Measurements from ENCODE around the gene VIT. TPM values are rescaled to one million over a fixed set of nuclear protein-coding genes. Genes with fewer than 3 reads are reported as not detected.
A peak's percentile ranks its signal among the peaks of the same experiment; 100 is the strongest.

The VIT gene
- total RNA-seq, 1 donor from 2014 or later, result not detected

- Mint-ChIP-seq H3K4me1 (ENCODE audit: low read depth, unreplicated experiment) (no peaks in the 10 kb centered on the region), H3K9me3 (ENCODE audit: unreplicated experiment) (no peaks in the 10 kb centered on the region), H3K27ac (ENCODE audit: unreplicated experiment) (no peak overlapping the region), H3K4me3 (ENCODE audit: unreplicated experiment) (no peak overlapping the region), H3K36me3 (ENCODE audit: low read depth, unreplicated experiment) (no peaks in the 10 kb centered on the region), H3K27me3 (ENCODE audit: low read depth, unreplicated experiment) (peaks cover 13% of the 10 kb centered on the region)
- Histone ChIP-seq H3K4me2 (ENCODE audit: low read length) (no peak overlapping the region), H3K9ac (ENCODE audit: low read length) (no peak overlapping the region), H3K9me3 (ENCODE audit: insufficient read depth, low read depth, low read length) (no peaks in the 10 kb centered on the region), H3K36me3 (ENCODE audit: insufficient read depth, low read length) (no peaks in the 10 kb centered on the region), H3K79me2 (ENCODE audit: insufficient read depth, low read length) (no peaks in the 10 kb centered on the region), H4K20me1 (ENCODE audit: insufficient read depth, low read length) (no peaks in the 10 kb centered on the region), H3K4me3 (ENCODE audit: insufficient read depth, low read depth, low read length) (no peak overlapping the region), H3K4me1 (ENCODE audit: insufficient read depth, low read length) (no peaks in the 10 kb centered on the region), H2AFZ (ENCODE audit: low read depth, low read length) (no peak overlapping the region), H3K27me3 (ENCODE audit: insufficient read depth, low read length) (peaks cover 13% of the 10 kb centered on the region), H3K27ac (ENCODE audit: low read depth, low read length) (no peak overlapping the region)
- TF ChIP-seq, protein P1, sequence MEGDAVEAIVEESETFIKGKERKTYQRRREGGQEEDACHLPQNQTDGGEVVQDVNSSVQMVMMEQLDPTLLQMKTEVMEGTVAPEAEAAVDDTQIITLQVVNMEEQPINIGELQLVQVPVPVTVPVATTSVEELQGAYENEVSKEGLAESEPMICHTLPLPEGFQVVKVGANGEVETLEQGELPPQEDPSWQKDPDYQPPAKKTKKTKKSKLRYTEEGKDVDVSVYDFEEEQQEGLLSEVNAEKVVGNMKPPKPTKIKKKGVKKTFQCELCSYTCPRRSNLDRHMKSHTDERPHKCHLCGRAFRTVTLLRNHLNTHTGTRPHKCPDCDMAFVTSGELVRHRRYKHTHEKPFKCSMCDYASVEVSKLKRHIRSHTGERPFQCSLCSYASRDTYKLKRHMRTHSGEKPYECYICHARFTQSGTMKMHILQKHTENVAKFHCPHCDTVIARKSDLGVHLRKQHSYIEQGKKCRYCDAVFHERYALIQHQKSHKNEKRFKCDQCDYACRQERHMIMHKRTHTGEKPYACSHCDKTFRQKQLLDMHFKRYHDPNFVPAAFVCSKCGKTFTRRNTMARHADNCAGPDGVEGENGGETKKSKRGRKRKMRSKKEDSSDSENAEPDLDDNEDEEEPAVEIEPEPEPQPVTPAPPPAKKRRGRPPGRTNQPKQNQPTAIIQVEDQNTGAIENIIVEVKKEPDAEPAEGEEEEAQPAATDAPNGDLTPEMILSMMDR (IDR thresholded peaks at IDR 0.05; ENCODE audit: insufficient read depth, low read depth, low read length), result no peak
- no peak for TF ChIP-seq EZH2 (IDR thresholded peaks at IDR 0.05; ENCODE audit: insufficient read depth, low read length)
- FAIRE-seq, result no peak
- DNase-seq (ENCODE audit: low read depth), result no peak
Observed at GRCh38 chr2:36789181-36789804, 92.8 kb downstream of the VIT start.

GRCh38 chr2:36792951-36793350 is 96.4 kb downstream of the VIT start:
- no peak overlapping the region for H3K4me3 Mint-ChIP-seq (ENCODE audit: unreplicated experiment)
- Histone ChIP-seq H3K9ac (ENCODE audit: low read length) (no peak overlapping the region), H3K27ac (ENCODE audit: low read depth, low read length) (no peak overlapping the region), H2AFZ (ENCODE audit: low read depth, low read length) (no peak overlapping the region), H3K27me3 (ENCODE audit: insufficient read depth, low read length) (peaks cover 6% of the 10 kb centered on the region), H3K79me2 (ENCODE audit: insufficient read depth, low read length) (no peaks in the 10 kb centered on the region), H3K4me3 (ENCODE audit: insufficient read depth, low read depth, low read length) (no peak overlapping the region), H3K4me2 (ENCODE audit: low read length) (no peak overlapping the region), H3K9me3 (ENCODE audit: insufficient read depth, low read depth, low read length) (no peaks in the 10 kb centered on the region), H3K36me3 (ENCODE audit: insufficient read depth, low read length) (no peaks in the 10 kb centered on the region), H3K4me1 (ENCODE audit: insufficient read depth, low read length) (no peaks in the 10 kb centered on the region), H4K20me1 (ENCODE audit: insufficient read depth, low read length) (no peaks in the 10 kb centered on the region)
- DNase-seq (ENCODE audit: low read depth) (no peak), FAIRE-seq (no peak)
- H3K36me3 Mint-ChIP-seq (ENCODE audit: low read depth, unreplicated experiment), result no peaks in the 10 kb centered on the region
- H3K4me1 Mint-ChIP-seq (ENCODE audit: low read depth, unreplicated experiment), result peaks cover 10% of the 10 kb centered on the region
- H3K27ac Mint-ChIP-seq (ENCODE audit: unreplicated experiment), result no peak overlapping the region
- H3K27me3 Mint-ChIP-seq (ENCODE audit: low read depth, unreplicated experiment), result peaks cover 13% of the 10 kb centered on the region
- H3K9me3 Mint-ChIP-seq (ENCODE audit: unreplicated experiment), result no peaks in the 10 kb centered on the region
- TF ChIP-seq, protein P1 (IDR thresholded peaks at IDR 0.05; ENCODE audit: insufficient read depth, low read depth, low read length), result no peak
- no peak for TF ChIP-seq EZH2 (IDR thresholded peaks at IDR 0.05; ENCODE audit: insufficient read depth, low read length)

GRCh38 chr2:36797324-36798070 is 101.0 kb downstream of the VIT start:
- DNase-seq (ENCODE audit: low read depth) (no peak), FAIRE-seq (no peak)
- H3K9me3 Mint-ChIP-seq (ENCODE audit: unreplicated experiment), result peaks cover 1% of the 10 kb centered on the region
- Histone ChIP-seq H3K4me1 (ENCODE audit: insufficient read depth, low read length) (no peaks in the 10 kb centered on the region), H3K9me3 (ENCODE audit: insufficient read depth, low read depth, low read length) (no peaks in the 10 kb centered on the region), H3K36me3 (ENCODE audit: insufficient read depth, low read length) (no peaks in the 10 kb centered on the region), H4K20me1 (ENCODE audit: insufficient read depth, low read length) (no peaks in the 10 kb centered on the region), H3K4me2 (ENCODE audit: low read length) (no peak overlapping the region), H3K27me3 (ENCODE audit: insufficient read depth, low read length) (no peaks in the 10 kb centered on the region), H2AFZ (ENCODE audit: low read depth, low read length) (no peak overlapping the region), H3K27ac (ENCODE audit: low read depth, low read length) (no peak overlapping the region), H3K79me2 (ENCODE audit: insufficient read depth, low read length) (no peaks in the 10 kb centered on the region), H3K4me3 (ENCODE audit: insufficient read depth, low read depth, low read length) (no peak overlapping the region), H3K9ac (ENCODE audit: low read length) (no peak overlapping the region)
- H3K27me3 Mint-ChIP-seq (ENCODE audit: low read depth, unreplicated experiment), result peaks cover 6% of the 10 kb centered on the region
- H3K27ac Mint-ChIP-seq (ENCODE audit: unreplicated experiment), result no peak overlapping the region
- TF ChIP-seq, protein P1 (IDR thresholded peaks at IDR 0.05; ENCODE audit: insufficient read depth, low read depth, low read length), result no peak
- TF ChIP-seq EZH2 (IDR thresholded peaks at IDR 0.05; ENCODE audit: insufficient read depth, low read length), result no peak
- peaks cover 10% of the 10 kb centered on the region for H3K4me1 Mint-ChIP-seq (ENCODE audit: low read depth, unreplicated experiment)
- peak overlapping the region; percentile 6 for H3K4me3 Mint-ChIP-seq (ENCODE audit: unreplicated experiment)
- no peaks in the 10 kb centered on the region for H3K36me3 Mint-ChIP-seq (ENCODE audit: low read depth, unreplicated experiment)

All from astrocyte (in vitro differentiated cells and primary cell).